CMK (cell line): Measurements from ENCODE around the gene KCND2.
"Not testable (repeated sequence)": the region's sequence is repeated elsewhere in the genome, so short reads cannot be mapped to it uniquely, and the experiment has no call there.

ENCODE experiments used
- DNase-seq: peaks from one replicate; pipeline ENCODE4 v3.0.0-alpha.2; 2010; ENCODE audit warnings: low read depth

Gene KCND2

DNA sequence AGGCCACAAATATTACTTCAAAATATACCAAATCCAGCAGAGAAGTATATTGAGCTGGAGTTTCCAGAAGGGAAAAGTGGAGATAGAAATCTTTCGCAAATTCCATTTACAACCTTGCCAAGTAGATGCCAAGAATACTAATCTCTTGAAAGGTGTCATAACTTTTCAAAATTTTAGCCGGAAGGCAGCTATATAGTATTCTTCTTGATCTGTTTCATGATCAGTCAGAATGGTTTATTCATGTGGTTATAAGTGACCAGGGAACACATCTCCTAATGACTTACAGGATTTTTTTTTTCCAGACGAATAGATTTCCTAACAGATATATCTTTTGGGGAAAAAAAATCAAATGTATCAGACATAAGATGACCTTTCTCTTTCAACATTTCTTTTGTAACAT is 314.3 kb downstream of the KCND2 start:
- DNase-seq: no peak

DNA sequence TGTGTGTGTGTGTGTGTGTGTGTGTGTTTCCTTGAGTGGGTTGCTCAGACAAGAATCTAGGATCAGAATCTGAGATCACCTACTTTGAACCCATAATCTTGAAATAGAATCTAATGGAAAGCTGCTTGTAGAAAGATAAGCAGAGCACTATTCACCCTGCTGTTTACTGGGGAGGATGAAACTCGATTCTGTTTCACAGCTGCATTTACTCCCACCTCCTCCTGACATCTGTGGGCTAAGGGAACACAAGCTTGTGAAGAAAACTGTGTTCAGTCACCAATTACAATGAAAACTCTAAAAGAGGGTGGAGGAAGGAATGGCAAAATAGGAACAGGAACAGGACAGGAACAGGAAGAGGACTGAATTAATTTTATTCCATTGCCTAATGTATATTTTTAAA is 315.4 kb downstream of the KCND2 start:
- DNase-seq: no peak

DNA sequence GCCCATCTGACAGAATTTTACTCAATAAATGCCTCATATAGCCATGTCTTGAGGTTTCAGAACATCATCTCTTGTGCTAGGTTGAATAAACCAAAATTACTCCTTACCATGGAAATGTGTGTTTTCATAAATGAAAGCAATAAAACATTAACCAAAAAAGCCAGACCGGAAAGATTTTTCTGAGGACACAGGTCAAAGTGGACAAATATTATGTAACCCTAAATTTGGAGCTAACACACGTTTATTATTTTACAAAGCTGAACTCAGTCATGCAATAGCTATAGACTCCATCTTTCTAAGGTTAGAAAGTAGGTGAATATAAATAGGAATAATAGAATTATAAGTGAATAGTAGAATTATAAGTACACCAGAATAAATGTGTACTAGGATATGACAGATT is 315.9 kb downstream of the KCND2 start:
- no peak for DNase-seq

DNA sequence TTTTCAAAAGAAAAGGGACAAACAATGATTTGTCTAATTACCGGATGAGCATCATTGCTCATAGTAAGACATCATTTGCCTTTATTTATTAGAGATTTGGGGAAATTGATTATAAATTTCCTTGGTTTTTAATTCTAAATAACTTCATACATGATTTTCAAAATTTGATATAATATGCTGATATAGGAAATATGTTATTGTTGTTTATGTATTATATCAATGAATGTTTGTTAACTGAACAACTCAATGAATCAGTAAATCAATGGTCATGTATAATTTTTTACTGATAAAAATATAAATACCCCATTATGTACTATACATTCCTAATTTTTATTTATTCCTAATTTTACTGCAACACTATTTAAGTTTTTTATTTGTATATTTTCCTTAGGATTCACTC is 327.6 kb downstream of the KCND2 start:
- no peak for DNase-seq

DNA sequence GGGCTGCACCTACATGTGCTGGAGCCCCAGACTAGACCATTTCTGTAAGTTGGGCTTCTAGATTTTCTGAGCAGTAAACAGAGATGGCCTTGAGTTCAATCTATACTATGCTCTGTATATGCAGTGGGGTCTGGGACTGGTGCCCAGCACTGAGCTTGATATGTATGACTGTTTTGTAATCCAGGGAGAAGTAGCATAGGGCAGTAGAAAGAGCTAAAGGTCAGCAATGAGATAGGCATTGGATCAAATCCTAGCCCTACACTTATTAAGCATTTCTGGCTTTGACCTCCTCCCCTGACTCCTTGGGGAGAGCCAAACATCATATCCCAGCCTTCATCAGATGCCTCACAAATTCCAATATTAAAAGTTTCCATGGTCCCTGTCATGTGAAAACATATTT is 330.4 kb downstream of the KCND2 start:
- no peak for DNase-seq

DNA sequence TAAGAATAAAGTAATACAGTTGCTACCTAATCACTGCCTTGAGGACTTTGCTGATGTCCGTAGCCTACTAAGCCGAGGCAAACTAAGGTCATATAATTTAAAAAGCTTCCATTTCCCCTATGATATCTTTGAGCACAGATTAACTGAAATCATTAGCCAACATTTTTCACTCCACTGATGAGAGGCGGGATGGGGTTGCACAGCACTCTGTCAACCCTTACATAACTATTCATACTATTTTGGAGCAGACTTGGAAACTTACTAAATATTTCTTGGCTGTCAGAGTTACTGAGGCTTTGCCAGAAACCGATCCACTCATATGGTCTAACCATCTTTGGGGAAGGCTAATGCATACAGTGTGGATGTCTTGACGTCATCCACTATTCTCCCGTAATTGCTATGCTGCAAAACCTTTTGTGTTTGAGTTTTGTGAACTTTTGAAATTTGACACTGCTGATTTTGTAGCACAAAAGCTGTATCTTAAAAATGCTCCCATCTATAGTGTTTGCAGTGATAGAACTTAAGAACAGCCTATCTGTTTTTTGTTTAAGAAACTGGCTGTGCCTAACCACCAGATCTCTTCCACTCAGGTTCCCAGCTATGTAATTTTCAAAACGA is 336.3 kb downstream of the KCND2 start:
- no peak for DNase-seq

DNA sequence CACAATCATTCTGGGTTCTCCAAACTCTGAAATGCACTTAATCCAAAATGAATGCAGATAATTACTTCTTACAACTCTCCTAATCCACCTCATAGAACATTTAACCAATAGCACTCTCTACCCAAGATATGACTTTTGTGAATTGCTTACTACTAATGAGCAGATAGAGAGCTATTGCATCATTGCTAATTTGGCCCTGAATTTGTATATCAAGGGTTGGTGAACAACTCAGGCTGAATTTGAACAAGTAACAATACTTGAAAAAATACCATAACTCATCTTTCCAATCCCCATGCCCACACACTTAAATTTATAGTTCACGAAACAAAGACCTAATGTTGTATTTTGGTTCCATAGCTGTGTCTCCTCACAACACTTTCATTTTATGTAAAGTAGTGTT is 339.0 kb downstream of the KCND2 start:
- no peak for DNase-seq

DNA sequence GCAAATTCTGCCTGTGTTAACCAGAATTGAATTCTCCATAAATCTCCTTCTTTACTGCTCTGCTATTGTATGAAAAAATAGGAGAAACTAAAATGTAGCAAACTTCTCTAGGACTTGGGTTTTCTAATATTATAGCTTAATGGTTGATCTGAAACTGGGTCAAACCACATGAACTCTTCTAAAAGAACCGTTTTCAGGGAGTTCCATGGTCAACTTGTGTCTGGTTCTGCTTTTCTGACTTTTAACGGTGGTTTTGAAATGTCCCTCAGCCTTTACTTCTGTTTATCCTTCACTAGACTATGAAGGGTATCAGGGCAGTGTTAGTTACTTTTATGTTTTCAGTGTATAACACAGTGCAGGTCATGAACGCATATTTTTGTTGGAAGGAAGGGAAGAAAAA is 342.7 kb downstream of the KCND2 start:
- DNase-seq: no peak

DNA sequence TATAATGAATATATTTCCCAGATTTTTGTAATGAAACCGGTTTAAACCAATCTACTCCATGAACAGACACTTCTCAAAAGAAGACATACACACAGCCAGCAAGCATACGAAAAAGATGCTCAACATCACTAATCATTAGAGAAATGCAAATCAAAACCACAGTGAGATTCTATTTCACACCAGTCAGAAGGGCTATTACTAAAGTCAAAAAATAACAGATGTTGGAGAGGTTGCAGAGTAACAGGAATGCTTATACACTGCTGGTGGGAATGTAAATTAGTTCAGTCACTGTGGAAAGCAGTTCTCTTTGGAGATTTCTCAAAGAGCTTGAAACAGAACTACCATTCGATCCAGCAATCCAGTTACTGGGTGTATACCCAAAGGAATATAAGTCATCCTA is 344.3 kb downstream of the KCND2 start:
- DNase-seq: no peak

DNA sequence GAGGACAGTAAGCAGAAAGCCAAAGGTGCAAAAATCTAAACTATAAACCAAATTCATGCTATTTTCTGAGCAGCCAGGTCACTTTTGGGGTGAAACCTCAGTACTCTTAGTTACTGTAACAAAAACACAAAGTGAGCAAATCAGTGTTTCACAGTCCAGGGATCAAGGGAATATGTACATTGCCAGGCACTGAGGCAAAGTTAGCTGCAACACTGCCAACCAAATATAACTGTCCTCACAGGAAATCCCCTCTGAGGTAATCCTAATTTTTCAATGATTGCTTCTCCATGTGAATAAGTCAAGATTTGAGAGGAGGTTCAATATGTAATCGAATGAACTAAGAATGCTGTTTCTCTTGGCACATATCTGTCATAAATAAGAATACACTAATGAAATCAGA is 355.3 kb downstream of the KCND2 start:
- DNase-seq: no peak

DNA sequence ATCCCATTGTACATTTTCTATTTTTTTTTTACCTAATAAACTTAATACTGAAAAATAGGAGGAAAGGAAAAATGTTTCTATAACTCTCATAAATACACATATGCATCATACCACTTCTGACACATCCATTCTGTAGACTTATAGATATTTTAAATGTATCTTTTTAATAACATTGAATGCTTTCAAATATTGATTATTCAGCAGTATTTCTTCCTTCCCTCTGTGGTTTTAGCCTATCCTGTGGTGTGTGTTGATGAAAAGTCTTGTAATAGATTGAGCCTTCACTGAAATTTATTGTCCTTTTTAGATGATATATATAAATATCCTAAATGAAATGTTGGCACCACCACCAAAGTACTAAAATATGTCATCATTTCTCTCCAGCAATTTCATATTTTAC is 366.9 kb downstream of the KCND2 start:
- no peak for DNase-seq

DNA sequence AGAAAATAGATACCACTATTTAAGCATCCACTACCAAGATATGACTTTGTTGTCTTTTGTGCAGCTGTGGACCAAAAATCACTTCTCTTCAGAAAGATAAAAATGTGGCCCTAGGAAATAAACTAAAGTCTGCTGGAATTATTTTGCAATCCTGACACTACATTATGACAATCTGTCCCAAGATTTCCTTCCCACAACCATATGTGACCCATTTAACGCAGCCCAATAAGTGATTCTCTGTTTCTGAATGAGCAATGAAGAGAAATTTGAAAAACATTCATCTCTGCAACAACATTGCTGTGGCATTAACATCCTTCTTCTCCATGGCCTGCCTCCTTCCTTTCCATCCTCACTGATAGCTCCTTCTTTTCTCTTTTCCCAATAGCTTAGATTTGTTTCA is 373.0 kb downstream of the KCND2 start:
- DNase-seq: no peak

DNA sequence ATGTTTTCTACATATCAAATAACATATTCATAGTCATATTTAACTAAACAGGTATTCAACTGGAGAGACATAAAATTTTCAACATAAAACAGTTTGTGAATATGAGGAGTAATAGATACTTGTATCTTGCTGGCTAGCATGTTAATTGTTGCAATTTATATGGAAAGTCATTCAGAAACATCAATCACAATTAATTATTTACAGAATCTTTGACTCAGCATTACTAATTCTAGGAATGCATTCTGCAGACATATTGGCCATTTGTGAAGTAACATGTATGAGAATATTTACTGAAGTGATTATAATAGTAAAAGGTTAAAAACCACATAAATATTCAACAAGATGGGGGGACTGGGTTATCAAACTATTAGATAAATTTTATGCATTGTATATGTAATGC is 381.3 kb downstream of the KCND2 start:
- no peak for DNase-seq

DNA sequence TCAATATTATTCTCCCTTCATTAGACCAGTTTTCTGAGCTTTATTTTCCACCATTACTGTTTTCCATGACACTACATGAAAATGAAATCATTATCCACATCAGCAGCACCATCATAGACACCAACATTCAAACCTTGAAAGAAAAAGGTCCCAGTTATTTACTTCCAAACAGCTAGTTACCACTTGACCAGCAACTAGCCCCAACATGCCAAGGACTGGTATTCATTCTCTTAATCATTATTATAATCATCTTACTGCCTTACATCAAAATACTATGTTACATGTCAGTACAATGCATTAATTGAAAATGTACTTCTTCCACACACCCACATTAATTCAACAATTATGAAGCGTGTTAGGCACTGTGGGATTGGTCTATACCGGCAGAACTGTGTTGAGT is 385.5 kb downstream of the KCND2 start:
- DNase-seq: no peak

DNA sequence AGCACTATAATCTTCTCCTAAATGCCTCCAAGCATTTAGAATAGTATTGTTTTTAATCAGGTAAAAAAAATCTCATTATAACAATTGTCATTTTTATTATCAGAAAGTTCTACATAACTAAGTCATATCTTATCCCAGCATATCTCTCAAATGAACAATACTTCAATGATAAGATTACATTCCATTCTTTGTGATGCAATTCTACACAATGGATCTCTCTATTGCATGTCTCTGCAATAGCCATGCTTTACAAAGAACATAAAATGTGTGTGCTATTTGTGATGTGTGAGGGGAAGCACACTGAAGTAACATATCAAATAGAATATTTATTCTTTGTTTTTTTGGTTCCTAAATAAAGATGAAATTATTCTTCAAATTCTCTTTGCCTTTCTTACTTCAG is 389.3 kb downstream of the KCND2 start:
- DNase-seq: no peak

DNA sequence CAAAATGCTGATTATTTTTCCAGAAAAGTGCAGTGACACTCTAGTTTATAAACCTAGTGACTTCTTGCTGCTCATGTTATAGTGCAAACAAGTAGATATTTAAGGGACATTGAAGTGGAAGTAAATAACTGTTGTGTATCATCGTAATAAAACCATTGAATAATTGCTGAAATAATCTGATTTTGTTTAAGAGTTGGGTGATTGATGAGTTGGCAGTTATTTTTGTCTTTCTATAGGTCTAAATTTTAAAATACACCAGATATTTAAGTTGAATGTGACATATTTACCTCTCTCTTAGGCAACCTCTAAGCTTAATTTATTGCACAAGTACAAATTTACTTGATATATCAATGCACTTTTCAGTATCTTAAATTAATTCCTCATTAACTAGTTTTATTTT is 392.1 kb downstream of the KCND2 start:
- DNase-seq: no peak

DNA sequence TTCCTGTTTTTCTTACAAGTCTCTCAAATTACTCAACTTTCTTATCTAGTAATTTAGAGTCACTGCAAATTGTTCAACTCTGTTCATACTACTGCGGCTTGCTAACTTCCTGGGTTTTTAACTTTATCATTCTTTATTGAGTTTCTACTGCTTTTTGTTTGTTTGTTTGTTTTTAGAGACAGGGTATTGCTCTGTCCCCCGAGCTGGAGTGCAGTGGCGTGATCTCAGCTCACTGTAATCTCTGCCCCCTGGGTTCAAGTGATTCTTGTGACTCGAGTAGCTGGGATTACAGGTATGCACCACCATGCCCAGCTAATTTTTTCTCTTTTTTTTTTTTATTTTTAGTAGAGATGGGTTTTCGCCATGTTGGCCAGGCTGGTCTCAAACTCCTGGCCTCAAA is 402.1 kb downstream of the KCND2 start:
- no peak for DNase-seq

DNA sequence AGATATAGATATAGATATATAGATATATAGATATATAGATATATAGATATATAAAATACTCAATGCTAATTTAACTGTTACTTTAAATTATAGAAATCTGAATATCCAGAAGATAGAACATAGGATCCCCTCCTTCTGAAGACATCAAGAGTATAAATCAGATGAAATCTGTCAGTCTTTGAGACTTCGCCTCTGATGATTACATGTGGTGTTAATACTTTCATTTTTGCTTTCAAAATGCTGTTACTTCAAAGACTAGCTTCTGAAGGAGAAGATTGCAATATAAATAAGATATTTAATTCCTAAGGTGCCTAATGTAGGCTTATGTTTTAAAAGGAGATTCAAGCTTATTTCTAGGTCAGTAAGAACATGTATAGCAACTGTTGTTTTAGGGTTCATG is 404.6 kb downstream of the KCND2 start:
- no peak for DNase-seq

DNA sequence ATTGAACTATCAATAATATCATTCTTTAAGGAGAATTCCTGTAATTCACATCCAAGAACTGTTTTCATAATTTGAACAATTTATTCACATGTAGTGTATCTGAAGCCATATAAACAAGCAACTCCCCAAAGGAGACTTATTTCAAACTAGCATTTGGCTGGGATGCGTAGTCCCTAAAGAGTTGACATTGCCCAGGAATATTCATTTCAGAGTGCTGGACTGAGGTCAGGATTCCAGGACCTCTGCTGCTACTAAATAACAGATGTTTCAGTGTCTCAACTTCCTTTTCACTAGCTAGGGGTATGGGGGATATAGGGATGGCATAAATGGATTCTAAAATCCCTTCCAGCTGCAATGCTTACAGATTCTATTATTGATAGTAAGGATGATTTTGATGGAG is 408.0 kb downstream of the KCND2 start:
- no peak for DNase-seq

DNA sequence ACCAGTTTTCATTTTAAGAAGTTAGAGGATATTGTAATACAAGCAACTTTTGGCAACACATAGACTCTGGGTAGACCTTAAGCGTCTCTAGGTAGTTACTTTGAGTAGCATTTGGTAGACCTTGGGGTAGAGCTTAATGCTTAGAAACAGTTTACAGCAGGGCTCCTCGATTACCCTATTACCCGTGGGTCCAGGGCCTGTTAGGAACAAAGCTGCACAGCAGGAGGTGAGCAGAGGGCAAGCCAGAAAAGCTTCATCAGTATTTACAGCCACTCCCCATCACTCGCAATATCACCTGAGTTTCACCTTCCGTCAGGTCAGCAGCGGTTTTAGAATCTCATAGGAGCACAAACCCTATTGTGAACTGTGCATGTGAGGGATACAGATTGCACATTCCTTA is 411.5 kb downstream of the KCND2 start:
- no peak for DNase-seq

DNA sequence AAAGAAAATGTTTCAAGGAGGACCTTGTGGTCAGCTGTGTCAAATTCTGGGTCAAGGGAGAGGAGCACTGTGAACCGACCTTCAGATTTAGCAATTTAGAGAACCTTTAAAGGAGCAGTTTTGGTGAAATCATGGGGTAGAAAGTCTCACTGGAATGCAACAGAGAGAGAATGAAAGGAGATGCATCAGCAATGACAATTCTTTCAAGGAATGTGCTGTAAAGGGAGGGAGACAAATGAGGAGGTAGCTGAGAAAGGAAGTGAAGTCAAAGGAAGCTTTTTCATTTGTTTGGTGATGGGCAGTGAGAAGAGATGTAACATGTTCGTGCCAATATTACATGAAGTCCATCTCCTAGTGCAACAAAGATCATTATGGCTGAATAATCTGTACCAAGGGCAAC is 418.9 kb downstream of the KCND2 start:
- no peak for DNase-seq

DNA sequence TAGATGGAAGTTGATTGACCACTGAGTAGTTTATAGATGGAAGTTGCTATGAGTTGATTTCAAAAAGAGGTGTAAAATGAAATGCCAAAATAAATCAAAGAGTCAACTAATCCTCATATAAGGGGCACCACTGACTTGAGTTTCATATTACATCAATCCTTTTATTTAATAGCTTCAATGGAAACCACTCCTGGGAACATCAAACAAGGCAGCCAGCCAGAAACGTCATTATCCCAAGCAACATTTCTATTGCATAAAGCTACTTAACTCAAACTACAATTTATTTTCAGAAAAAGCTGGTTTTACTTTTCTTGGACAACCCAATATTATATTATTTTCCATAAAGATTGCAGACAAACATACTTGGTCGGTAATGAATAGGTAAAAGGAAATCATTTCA is 422.9 kb downstream of the KCND2 start:
- DNase-seq: no peak

DNA sequence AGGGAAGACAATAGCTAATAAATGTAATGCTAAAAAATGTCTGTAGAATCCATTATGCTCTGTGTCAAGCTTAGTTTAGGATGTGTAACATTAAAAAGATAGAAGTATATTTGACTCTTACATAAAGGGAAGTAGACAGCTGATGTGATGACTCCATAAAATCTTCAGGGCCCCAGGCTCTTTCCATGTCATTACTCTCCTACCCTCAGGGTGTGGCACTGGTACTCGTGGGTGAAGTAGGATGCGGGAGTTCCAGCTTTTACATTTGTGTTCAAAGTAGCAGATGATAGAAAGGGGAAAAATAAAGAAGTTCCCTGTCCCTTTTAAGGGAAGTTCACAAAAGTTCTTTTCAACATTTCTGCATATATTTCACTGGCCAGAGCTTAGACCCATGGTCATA is 427.8 kb downstream of the KCND2 start:
- DNase-seq: no peak

DNA sequence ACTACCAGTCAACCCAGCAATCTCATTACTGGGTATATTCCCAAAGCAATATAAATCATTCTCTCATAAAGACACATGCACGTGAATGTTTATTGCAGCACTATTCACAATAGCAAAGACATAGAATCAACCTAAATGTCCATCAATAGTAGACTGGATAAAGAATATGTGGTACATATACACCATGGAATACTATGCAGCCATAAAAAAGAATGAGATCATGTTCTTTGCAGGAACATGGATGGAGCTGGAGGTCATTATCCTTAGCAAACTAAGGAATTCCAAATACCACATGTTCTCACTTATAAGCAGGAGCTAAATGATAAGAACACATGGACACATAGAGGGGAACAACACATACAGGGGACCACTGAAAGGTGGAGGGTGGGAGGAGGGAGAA is 429.4 kb downstream of the KCND2 start:
- not testable (repeated sequence) for DNase-seq
